GM06990 (cell line): ENCODE results near the gene EML4.

Source experiments
- DNase-seq: peaks from one replicate; pipeline ENCODE4 v3.0.0-alpha.2; 2011; ENCODE audit not compliant: insufficient read length; ENCODE audit errors: extremely low read depth
- H3K27me3 ChIP-seq: replicated peaks from 2 replicates; pipeline ENCODE4 v1.6.0; 2011; ENCODE audit warnings: low read length; ENCODE audit not compliant: control insufficient read depth, insufficient read depth
- H3K36me3 ChIP-seq: 2 replicates; pipeline ENCODE4 v1.5.1; 2011; ENCODE audit warnings: low read length; ENCODE audit not compliant: control insufficient read depth, insufficient read depth
- H3K4me3 ChIP-seq: replicated peaks from 2 replicates; pipeline ENCODE4 v1.5.1; 2011; ENCODE audit warnings: low read depth, mild to moderate bottlenecking, control low read depth, low read length
- CTCF ChIP-seq: IDR thresholded peaks from 2 replicates; pipeline ENCODE4 v1.5.1; 2011; ENCODE audit warnings: low read length, control low read depth, mild to moderate bottlenecking, inconsistent platforms; ENCODE audit not compliant: insufficient read depth, poor library complexity, severe bottlenecking

Gene EML4

GRCh38 chr2:42193722-42194187, 24.6 kb downstream of the EML4 start:
- no peak for TF ChIP-seq CTCF
- H3K27me3 ChIP-seq = no peaks in the 10 kb centered on the region
- DNase-seq = no peak
- H3K36me3 ChIP-seq = no peaks in the 10 kb centered on the region
- H3K4me3 ChIP-seq = no peak overlapping the region

- TF ChIP-seq CTCF = no peak
- Histone ChIP-seq H3K36me3 (no peaks in the 10 kb centered on the region), H3K4me3 (no peak overlapping the region), H3K27me3 (no peaks in the 10 kb centered on the region)
- no peak for DNase-seq
Measured at GRCh38 chr2:42194428-42194827, 25.3 kb downstream of the EML4 start.

GRCh38 chr2:42195559-42195958, 26.4 kb downstream of the EML4 start:
- no peak for DNase-seq
- H3K36me3 ChIP-seq = no peaks in the 10 kb centered on the region
- no peaks in the 10 kb centered on the region for H3K27me3 ChIP-seq
- TF ChIP-seq CTCF = no peak
- no peak overlapping the region for H3K4me3 ChIP-seq

- H3K27me3 ChIP-seq = no peaks in the 10 kb centered on the region
- H3K4me3 ChIP-seq = no peak overlapping the region
- TF ChIP-seq CTCF = no peak
- no peak for DNase-seq
- no peaks in the 10 kb centered on the region for H3K36me3 ChIP-seq
Measured at GRCh38 chr2:42196070-42196402, 26.9 kb downstream of the EML4 start.

- H3K27me3 ChIP-seq = no peaks in the 10 kb centered on the region
- H3K36me3 ChIP-seq = no peaks in the 10 kb centered on the region; the same call in 1 of the 2 replicates
- no peak overlapping the region for H3K4me3 ChIP-seq
- DNase-seq = peak; percentile 6
- TF ChIP-seq CTCF = peak; percentile 58
Measured at GRCh38 chr2:42196403-42197267, 27.5 kb downstream of the EML4 start.
